Adrenal gland (tissue), 12 donors: ENCODE data around the gene ACBD4. TPM values are rescaled to one million over a fixed set of nuclear protein-coding genes. Genes with fewer than 3 reads are reported as not detected.

Experiments used
- DNase-seq, 7 donors: peaks; one replicate each; pipeline ENCODE4 v3.0.0-alpha.2; 2019 to 2020
- H3K27ac ChIP-seq, 5 donors: fragments of 200-600 bp; sonication (generic) in 4 of 5; 1 replicate in 3 of 5; 2 replicates in 2 of 5; pipeline versions ENCODE4 v1.5.1 to v1.8.0; 2016 to 2020; ENCODE audit warnings: mild to moderate bottlenecking in 1 of 5
- H3K27me3 ChIP-seq: fragments of 200-600 bp; 2 replicates; pipeline ENCODE4 v1.8.0; 2021
- H3K36me3 ChIP-seq, 2 donors: fragments of 200-600 bp; replicated peaks in 1 of 2; 1 replicate in 1 of 2; 2 replicates in 1 of 2; pipeline versions ENCODE4 v1.5.1 to v1.8.0; 2018 to 2022
- H3K4me1 ChIP-seq, 2 donors: fragments of 200-600 bp; replicated peaks in 1 of 2; 1 replicate in 1 of 2; 2 replicates in 1 of 2; pipeline versions ENCODE4 v1.5.1 to v1.8.0; 2018 to 2021
- H3K4me3 ChIP-seq, 4 donors: fragments of 200-600 bp; sonication (generic) in 3 of 4; one replicate each; pipeline ENCODE4 v1.5.1; 2016 to 2018
- H3K9me3 ChIP-seq, 3 donors: fragments of 200-600 bp; sonication (generic) in 1 of 3; replicated peaks in 1 of 3; 1 replicate in 2 of 3; 2 replicates in 1 of 3; pipeline versions ENCODE4 v1.5.1 to v1.8.0; 2016 to 2021
- POLR2A ChIP-seq, 2 donors: fragments of 450-650 bp; IDR thresholded peaks; one replicate each; pipeline ENCODE4 v1.6.1; 2017; ENCODE audit warnings: antibody characterized with exemption in 2 of 2, mild to moderate bottlenecking in 2 of 2, moderate library complexity in 1 of 2
- whole genome bisulfite sequencing, 4 donors: extraction: QIAGEN DNeasy Blood & Tissue Kit in 2 of 4; methylation state at CpG; one replicate each; pipeline versions ENCODE4 v1.1.5 to v1.1.7; 2013 to 2017; 5-methylcytosine and 5-hydroxymethylcytosine counted together
- intact Hi-C, 2 donors: fragments of 100-400 bp; cut with DNase I; formaldehyde crosslinking; loops; one replicate each; pipeline versions ENCODE4 v1.14.1 to v1.15.0; 2022 to 2023
- polyA plus RNA-seq, 3 donors: library from polyadenylated mRNA; stranded (reverse); fragments of 200-250 nt in 2 of 3; fragments of 350-450 nt in 1 of 3; fragmentation: Illumina TruSeq in 1 of 3; extraction: RNeasy Lipid Tissue Mini Kit (QIAGEN cat#74804) in 1 of 3; gene quantifications; one replicate each; pipeline ENCODE4 v1.2.3, GENCODE V29; 2013 to 2014
- total RNA-seq, 9 donors: library from RNA; depleted of rRNA in 4 of 9; stranded (reverse); fragments of >200 nt in 4 of 9; fragments of 120-200 nt in 1 of 9; fragmentation: NEBNext Ultra II Directional in 1 of 9; extraction: Animal tissue kit (Norgen Biotek cat#: 25700) in 1 of 9; gene quantifications; one replicate each; pipeline versions ENCODE4 v1.1.0 to v1.2.4, GENCODE V29; 2013 to 2023
- TF ChIP-seq, protein P1 (sequence below), 6 experiments: fragments of 450-650 bp in 4 of 6; fragments of 200-600 bp in 2 of 6; sonication (generic) in 1 of 6; IDR thresholded peaks; 1 replicate in 5 of 6; 2 replicates in 1 of 6; pipeline versions ENCODE4 v1.5.1 to v1.8.0; 2016 to 2021; ENCODE audit warnings: antibody characterized with exemption in 6 of 6, mild to moderate bottlenecking in 2 of 6, moderate library complexity in 1 of 6
- donor health status: healthy with polysubstance abuse.
- donor health status: Bipolar disorder and iron deficiency.
- donor health status: DM: yes; HTN: yes; CAD: no.
- donor health status: DM: no; HTN: no; CAD: no.
- donor health status: DM: no; HTN: no; CAD: no.
- donor health status: DM: yes; HTN: yes; CAD: no.

ACBD4 gene
- total and polyA plus RNA-seq, 12 donors, result 6.6 to 71.3 (median 23.6) TPM

- Histone ChIP-seq H3K4me3 (no peak overlapping the region), H3K4me1 (peaks cover 14 to 21% of the 10 kb centered on the region in 2 donors), H3K27me3 (no peaks in the 10 kb centered on the region), H3K9me3 (no peaks in the 10 kb centered on the region), H3K36me3 (peaks cover 0 to 6% of the 10 kb centered on the region in 2 donors), H3K27ac (no peak overlapping the region)
- intact Hi-C loops, result loop anchor here (5.0 to 10.0 kb wide), 2 partner anchors 58 to 364 kb away; no protein-coding TSS in a partner anchor
- no peak for DNase-seq
- TF ChIP-seq, protein P1, sequence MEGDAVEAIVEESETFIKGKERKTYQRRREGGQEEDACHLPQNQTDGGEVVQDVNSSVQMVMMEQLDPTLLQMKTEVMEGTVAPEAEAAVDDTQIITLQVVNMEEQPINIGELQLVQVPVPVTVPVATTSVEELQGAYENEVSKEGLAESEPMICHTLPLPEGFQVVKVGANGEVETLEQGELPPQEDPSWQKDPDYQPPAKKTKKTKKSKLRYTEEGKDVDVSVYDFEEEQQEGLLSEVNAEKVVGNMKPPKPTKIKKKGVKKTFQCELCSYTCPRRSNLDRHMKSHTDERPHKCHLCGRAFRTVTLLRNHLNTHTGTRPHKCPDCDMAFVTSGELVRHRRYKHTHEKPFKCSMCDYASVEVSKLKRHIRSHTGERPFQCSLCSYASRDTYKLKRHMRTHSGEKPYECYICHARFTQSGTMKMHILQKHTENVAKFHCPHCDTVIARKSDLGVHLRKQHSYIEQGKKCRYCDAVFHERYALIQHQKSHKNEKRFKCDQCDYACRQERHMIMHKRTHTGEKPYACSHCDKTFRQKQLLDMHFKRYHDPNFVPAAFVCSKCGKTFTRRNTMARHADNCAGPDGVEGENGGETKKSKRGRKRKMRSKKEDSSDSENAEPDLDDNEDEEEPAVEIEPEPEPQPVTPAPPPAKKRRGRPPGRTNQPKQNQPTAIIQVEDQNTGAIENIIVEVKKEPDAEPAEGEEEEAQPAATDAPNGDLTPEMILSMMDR (IDR thresholded peaks at IDR 0.05), result no peak
- TF ChIP-seq POLR2A (IDR thresholded peaks at IDR 0.05), result no peak
- WGBS, 4 donors, result 79 to 92% (median 86%) methylated on average over 5 to 14 of the region's 14 CpGs
These were observed 3.5 kb downstream of the ACBD4 start for GRCh38 chr17:45138911-45139532.

DNA sequence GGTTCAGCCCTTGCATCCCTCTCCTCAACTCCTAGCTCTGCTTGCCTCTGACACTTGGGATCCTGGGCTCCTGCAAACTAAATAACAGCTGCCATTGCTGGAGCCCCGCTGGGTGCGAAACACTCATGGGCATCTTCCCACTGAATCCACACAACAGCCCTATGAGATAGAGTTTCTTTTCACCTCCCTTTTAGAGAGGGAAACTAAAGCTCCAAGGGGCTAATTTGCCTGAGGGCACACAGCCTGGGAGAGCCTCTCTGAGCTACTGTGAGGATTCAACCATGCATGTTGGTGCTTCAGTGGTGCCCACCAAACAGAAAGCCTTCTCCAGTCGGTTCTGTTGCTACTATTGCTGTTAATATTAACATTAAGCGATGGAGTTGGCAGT is 4.0 kb downstream of the ACBD4 start:
- H3K4me3 ChIP-seq, result no peak overlapping the region
- TF ChIP-seq, protein P1 (IDR thresholded peaks at IDR 0.05), result no peak
- no peak for TF ChIP-seq POLR2A (IDR thresholded peaks at IDR 0.05)
- peaks cover 16 to 23% of the 10 kb centered on the region in 2 donors for H3K4me1 ChIP-seq
- intact Hi-C loops, result loop anchor here (5.0 to 10.0 kb wide), 2 partner anchors 58 to 365 kb away; no protein-coding TSS in a partner anchor
- WGBS, 4 donors, result 88 to 96% (median 90%) methylated on average over 4 of the region's 4 CpGs
- no peak overlapping the region for H3K27ac ChIP-seq
- H3K27me3 ChIP-seq, result no peaks in the 10 kb centered on the region
- no peaks in the 10 kb centered on the region for H3K9me3 ChIP-seq
- DNase-seq, result no peak
- peaks cover 0 to 6% of the 10 kb centered on the region in 2 donors for H3K36me3 ChIP-seq

- Histone ChIP-seq H3K36me3 (peaks cover 0 to 2% of the 10 kb centered on the region in 2 donors), H3K27ac (peak overlapping the region in 4 of 5 donors; percentile 60 to 99 (median 87)), H3K27me3 (no peaks in the 10 kb centered on the region), H3K4me3 (peak overlapping the region in 1 of 4 donors; percentile 60), H3K4me1 (peaks cover 25 to 30% of the 10 kb centered on the region in 2 donors), H3K9me3 (no peaks in the 10 kb centered on the region)
- no peak for TF ChIP-seq POLR2A (IDR thresholded peaks at IDR 0.05)
- TF ChIP-seq, protein P1 (IDR thresholded peaks at IDR 0.05), result no peak
- 76 to 100% (median 88%) methylated on average over 3 to 13 of the region's 13 CpGs for WGBS, 4 donors
- peak in 1 of 7 donors; percentile 26 for DNase-seq
- intact Hi-C loops, result no loop called here
These were observed 7.7 kb downstream of the ACBD4 start for GRCh38 chr17:45143094-45143670.

DNA sequence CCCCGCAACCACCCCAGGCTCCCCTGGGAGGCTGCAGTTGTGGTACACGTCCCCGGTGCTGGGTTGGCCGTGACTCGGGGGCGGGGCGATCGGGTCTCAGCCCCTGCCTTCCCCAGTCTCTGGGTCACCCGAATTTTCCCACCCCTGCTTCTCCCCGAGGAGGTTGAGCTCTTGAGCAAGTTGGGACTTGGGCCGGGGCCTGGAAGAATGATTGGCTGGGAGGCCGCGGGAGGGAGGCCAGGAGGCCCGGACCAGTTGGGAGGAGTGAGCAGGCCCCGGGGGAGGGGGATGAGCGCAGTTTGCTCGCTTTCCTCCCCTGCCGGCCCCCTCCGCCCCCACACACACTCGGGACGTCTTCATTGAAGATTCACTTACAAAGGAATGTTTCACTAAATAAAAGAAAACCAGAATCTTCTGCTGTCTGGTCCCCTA is 8.3 kb downstream of the ACBD4 start:
- H3K27me3 ChIP-seq, result no peaks in the 10 kb centered on the region
- no peaks in the 10 kb centered on the region for H3K9me3 ChIP-seq
- H3K4me1 ChIP-seq, result peaks cover 25 to 30% of the 10 kb centered on the region in 2 donors
- WGBS, 4 donors, result 2 to 7% (median 4%) methylated on average over 10 to 21 of the region's 21 CpGs
- intact Hi-C loops, result no loop called here
- H3K4me3 ChIP-seq, result peak overlapping the region in 2 of 4 donors; percentile 11 to 60
- H3K36me3 ChIP-seq, result no peaks in the 10 kb centered on the region
- TF ChIP-seq POLR2A (IDR thresholded peaks at IDR 0.05), result peak in 1 of 2 donors; percentile 40
- TF ChIP-seq, protein P1 (IDR thresholded peaks at IDR 0.05), result peak in 1 of 6 experiments; percentile 18
- peak overlapping the region; percentile 60 to 99 (median 84) for H3K27ac ChIP-seq
- DNase-seq, result peak; percentile 82 to 93 (median 92)
